WTC11 (cell line): ENCODE results near the gene M6PR. TPM values are rescaled to one million over a fixed set of nuclear protein-coding genes. Genes with fewer than 3 reads are reported as not detected.

Experiments used
- ATAC-seq: fragments of 200-7000 bp; cut with Tn5 transposase; 2 replicates; pipeline ENCODE4 v1.10.0; 2021; ENCODE audit warnings: mild to moderate bottlenecking, moderate library complexity
- CTCF ChIA-PET: fragments of 300-600 bp; sonication (Branson Sonifier 250); formaldehyde crosslinking; loops from one replicate; lab custom pipeline; 2021; ENCODE audit warnings: antibody characterized with exemption; lab: Charles Lee
- POLR2A ChIA-PET: fragments of 350-600 bp; sonication (Branson Sonifier 250); formaldehyde crosslinking; loops from one replicate; lab custom pipeline; 2021; ENCODE audit warnings: antibody characterized with exemption; lab: Charles Lee
- DNase-seq: peaks from one replicate; pipeline ENCODE4 v3.0.0; 2021; ENCODE audit warnings: low spot score
- H3K27ac Mint-ChIP-seq: 2 replicates; pipeline ENCODE4 v1.8.0; 2021; ENCODE audit warnings: mixed read lengths
- H3K27me3 Mint-ChIP-seq: 2 replicates; pipeline ENCODE4 v1.8.0; 2021; ENCODE audit warnings: low read depth, mild to moderate bottlenecking, moderate library complexity, mixed read lengths
- H3K36me3 Mint-ChIP-seq: 2 replicates; pipeline ENCODE4 v1.8.0; 2021; ENCODE audit warnings: mixed read lengths
- H3K4me1 Mint-ChIP-seq: 2 replicates; pipeline ENCODE4 v1.8.0; 2022; ENCODE audit warnings: mixed read lengths
- H3K4me3 Mint-ChIP-seq: 2 replicates; pipeline ENCODE4 v1.8.0; 2021; ENCODE audit warnings: mild to moderate bottlenecking, moderate library complexity, mixed read lengths
- H3K9me3 Mint-ChIP-seq: 2 replicates; pipeline ENCODE4 v1.8.0; 2021; ENCODE audit warnings: mixed read lengths
- AR ChIP-seq: fragments of 250-450 bp; sonication (Bioruptor Pico); IDR thresholded peaks from 2 replicates; pipeline ENCODE4 v1.9.0; 2021; ENCODE audit warnings: mild to moderate bottlenecking
- CREB1 ChIP-seq: sonication (generic); formaldehyde crosslinking; IDR thresholded peaks from 2 replicates; pipeline ENCODE4 v1.8.0; 2023; ENCODE audit warnings: mild to moderate bottlenecking, missing genetic modification reagents
- CTCF ChIP-seq: fragments of 200-600 bp; IDR thresholded peaks from 2 replicates; pipeline ENCODE4 v1.8.0; 2022; ENCODE audit warnings: antibody characterized with exemption
- ELF4 ChIP-seq: sonication (generic); formaldehyde crosslinking; IDR thresholded peaks from 2 replicates; pipeline ENCODE4 v1.8.1; 2022; ENCODE audit warnings: low read depth, mild to moderate bottlenecking, moderate library complexity, missing genetic modification reagents
- FOXJ3 ChIP-seq: sonication (generic); formaldehyde crosslinking; IDR thresholded peaks from 2 replicates; pipeline ENCODE4 v1.9.0; 2021; ENCODE audit warnings: missing genetic modification reagents, mild to moderate bottlenecking, borderline replicate concordance
- FOXP1 ChIP-seq: sonication (generic); formaldehyde crosslinking; IDR thresholded peaks from 2 replicates; pipeline ENCODE4 v1.8.0; 2022; ENCODE audit warnings: missing genetic modification reagents, mild to moderate bottlenecking, moderate library complexity, borderline replicate concordance
- GABPB1 ChIP-seq: sonication (generic); formaldehyde crosslinking; IDR thresholded peaks from 2 replicates; pipeline ENCODE4 v1.8.1; 2023; ENCODE audit warnings: mild to moderate bottlenecking, missing genetic modification reagents
- GRHL2 ChIP-seq: fragments of 250-450 bp; sonication (Bioruptor Pico); IDR thresholded peaks from 2 replicates; pipeline ENCODE4 v1.8.0; 2022; ENCODE audit warnings: mild to moderate bottlenecking, moderate library complexity; ENCODE audit not compliant: insufficient replicate concordance, severe bottlenecking
- IRF1 ChIP-seq: sonication (generic); formaldehyde crosslinking; IDR thresholded peaks from 2 replicates; pipeline ENCODE4 v1.8.0; 2023; ENCODE audit warnings: missing genetic modification reagents
- JAZF1 ChIP-seq: fragments of 250-450 bp; sonication (Bioruptor Pico); IDR thresholded peaks from 2 replicates; pipeline ENCODE4 v1.9.0; 2021; ENCODE audit warnings: moderate library complexity, mild to moderate bottlenecking, inconsistent platforms
- NFE2L1 ChIP-seq: sonication (generic); formaldehyde crosslinking; IDR thresholded peaks from 2 replicates; pipeline ENCODE4 v1.8.1; 2023; ENCODE audit warnings: missing genetic modification reagents
- PRDM15 ChIP-seq: sonication (generic); formaldehyde crosslinking; IDR thresholded peaks from 2 replicates; pipeline ENCODE4 v1.8.0; 2022; ENCODE audit warnings: missing genetic modification reagents
- RELA ChIP-seq: sonication (generic); formaldehyde crosslinking; IDR thresholded peaks from 2 replicates; pipeline ENCODE4 v1.8.1; 2022; ENCODE audit warnings: missing genetic modification reagents, mild to moderate bottlenecking, borderline replicate concordance
- ZNF138 ChIP-seq: sonication (generic); formaldehyde crosslinking; conservative IDR thresholded peaks from 2 replicates; pipeline ENCODE4 v1.8.1; 2022; ENCODE audit warnings: mild to moderate bottlenecking, moderate library complexity, missing genetic modification reagents
- ZNF232 ChIP-seq: sonication (generic); formaldehyde crosslinking; IDR thresholded peaks from 2 replicates; pipeline ENCODE4 v1.8.0; 2022; ENCODE audit warnings: mild to moderate bottlenecking, missing genetic modification reagents
- ZNF263 ChIP-seq: sonication (generic); formaldehyde crosslinking; IDR thresholded peaks from 2 replicates; pipeline ENCODE4 v1.8.1; 2022; ENCODE audit warnings: low read depth, mild to moderate bottlenecking, moderate library complexity, missing genetic modification reagents
- ZNF396 ChIP-seq: fragments of 250-450 bp; sonication (Bioruptor Pico); IDR thresholded peaks from 2 replicates; pipeline ENCODE4 v1.8.0; 2021; ENCODE audit warnings: mild to moderate bottlenecking, moderate library complexity, borderline replicate concordance
- ZNF532 ChIP-seq: fragments of 250-450 bp; sonication (Bioruptor Pico); IDR thresholded peaks from 2 replicates; pipeline ENCODE4 v1.9.0; 2021; ENCODE audit warnings: mild to moderate bottlenecking, borderline replicate concordance
- total RNA-seq: library from RNA; stranded (reverse); gene quantifications from 3 replicates; pipeline ENCODE4 v1.2.3, GENCODE V29; 2021

Gene M6PR
- total RNA-seq, 1 experiment from 2014 or later: 139 TPM

- H3K27me3 Mint-ChIP-seq: no peaks in the 10 kb centered on the region
- CTCF ChIA-PET: no interaction called here
- DNase-seq: no peak
- TF ChIP-seq PRDM15 (no peak), NFE2L1 (CRISPR knock-in tag) (no peak), CTCF (no peak), IRF1 (no peak), JAZF1 (no peak), FOXJ3 (no peak), AR (CRISPR knock-in tag) (no peak), ZNF532 (no peak), ZNF138 (CRISPR knock-in tag) (no peak), ZNF263 (no peak), GRHL2 (CRISPR knock-in tag) (no peak), ELF4 (CRISPR knock-in tag) (no peak)
- TF ChIP-seq, all 79 proteins: peak for 0
- POLR2A ChIA-PET: no interaction called here
- ATAC-seq: no peak
- peaks cover 28% of the 10 kb centered on the region for H3K9me3 Mint-ChIP-seq
- H3K4me3 Mint-ChIP-seq: no peak overlapping the region
- peak overlapping the region; percentile 63; the same call in 1 of the 2 replicates for H3K27ac Mint-ChIP-seq
- peaks cover 55% of the 10 kb centered on the region for H3K36me3 Mint-ChIP-seq
- peaks cover 10% of the 10 kb centered on the region for H3K4me1 Mint-ChIP-seq
Observed at GRCh38 chr12:8956772-8957171, 7.3 kb upstream of the M6PR start.

GRCh38 chr12:8956073-8956472 is 6.6 kb upstream of the M6PR start:
- Mint-ChIP-seq H3K36me3 (peaks cover 54% of the 10 kb centered on the region), H3K27ac (no peak overlapping the region)
- CTCF ChIA-PET: no interaction called here

More at GRCh38 chr12:8956073-8956472, 6.6 kb upstream of the M6PR start:
- Mint-ChIP-seq H3K27me3 (no peaks in the 10 kb centered on the region), H3K4me1 (peaks cover 10% of the 10 kb centered on the region), H3K4me3 (no peak overlapping the region), H3K9me3 (peaks cover 27% of the 10 kb centered on the region)
- POLR2A ChIA-PET: no interaction called here
- TF ChIP-seq FOXP1 (CRISPR knock-in tag) (no peak), ZNF396 (CRISPR knock-in tag) (no peak), RELA (CRISPR knock-in tag) (no peak), GABPB1 (CRISPR knock-in tag) (no peak), ZNF532 (no peak), CREB1 (CRISPR knock-in tag) (no peak), ZNF232 (CRISPR knock-in tag) (no peak)
- DNase-seq: no peak
- no peak for ATAC-seq
